GM10248 (cell line): Measurements from ENCODE around the gene HSPH1.

Experiments used
- CTCF ChIA-PET: fragments of 300-600 bp; sonication (Branson Sonifier 250); formaldehyde crosslinking; extraction: SDS; loops from one replicate; lab custom pipeline; 2021; ENCODE audit warnings: antibody characterized with exemption; lab: Yijun Ruan, JAX
- POLR2A ChIA-PET: fragments of 350-650 bp; sonication (Branson Sonifier 250); formaldehyde crosslinking; extraction: SDS; loops from one replicate; lab custom pipeline; 2020; ENCODE audit warnings: antibody characterized with exemption; lab: Yijun Ruan, JAX
- DNase-seq: peaks from one replicate; pipeline ENCODE4 v3.0.0; 2012; ENCODE audit errors: extremely low spot score
- TF ChIP-seq, protein P1 (sequence below): IDR thresholded peaks from 2 replicates; pipeline ENCODE4 v1.5.1; 2012; ENCODE audit warnings: mild to moderate bottlenecking, low read depth; ENCODE audit errors: extremely low read depth, missing control alignments, control extremely low read depth

Gene HSPH1

DNA sequence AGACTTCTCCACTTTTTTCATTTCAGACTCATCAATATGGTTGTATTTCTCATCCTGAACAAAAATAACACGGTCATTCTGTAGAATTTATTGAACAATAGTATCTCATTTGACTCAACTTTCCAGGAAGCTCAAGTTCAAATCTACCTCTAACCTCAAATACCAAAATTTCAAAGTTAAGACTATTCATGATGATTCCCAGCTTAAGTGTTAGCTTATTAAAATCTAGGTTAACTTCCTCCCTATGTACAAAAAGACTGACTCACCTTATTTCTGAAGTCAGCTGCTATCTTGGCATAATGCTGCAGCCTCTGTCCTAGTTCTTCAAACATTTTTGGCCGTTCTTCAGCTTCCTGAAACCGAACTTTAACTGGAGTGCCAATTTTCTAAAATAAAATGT is 23.2 kb downstream of the HSPH1 start:
- no peak for DNase-seq
- POLR2A ChIA-PET = no interaction called here
- CTCF ChIA-PET = interaction anchor here (1.3 to 2.1 kb wide), 3 partner anchors 15 to 16 kb away, joined by 3 to 5 read pairs (median 4); no protein-coding TSS in a partner anchor
- TF ChIP-seq, protein P1, sequence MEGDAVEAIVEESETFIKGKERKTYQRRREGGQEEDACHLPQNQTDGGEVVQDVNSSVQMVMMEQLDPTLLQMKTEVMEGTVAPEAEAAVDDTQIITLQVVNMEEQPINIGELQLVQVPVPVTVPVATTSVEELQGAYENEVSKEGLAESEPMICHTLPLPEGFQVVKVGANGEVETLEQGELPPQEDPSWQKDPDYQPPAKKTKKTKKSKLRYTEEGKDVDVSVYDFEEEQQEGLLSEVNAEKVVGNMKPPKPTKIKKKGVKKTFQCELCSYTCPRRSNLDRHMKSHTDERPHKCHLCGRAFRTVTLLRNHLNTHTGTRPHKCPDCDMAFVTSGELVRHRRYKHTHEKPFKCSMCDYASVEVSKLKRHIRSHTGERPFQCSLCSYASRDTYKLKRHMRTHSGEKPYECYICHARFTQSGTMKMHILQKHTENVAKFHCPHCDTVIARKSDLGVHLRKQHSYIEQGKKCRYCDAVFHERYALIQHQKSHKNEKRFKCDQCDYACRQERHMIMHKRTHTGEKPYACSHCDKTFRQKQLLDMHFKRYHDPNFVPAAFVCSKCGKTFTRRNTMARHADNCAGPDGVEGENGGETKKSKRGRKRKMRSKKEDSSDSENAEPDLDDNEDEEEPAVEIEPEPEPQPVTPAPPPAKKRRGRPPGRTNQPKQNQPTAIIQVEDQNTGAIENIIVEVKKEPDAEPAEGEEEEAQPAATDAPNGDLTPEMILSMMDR = no peak

DNA sequence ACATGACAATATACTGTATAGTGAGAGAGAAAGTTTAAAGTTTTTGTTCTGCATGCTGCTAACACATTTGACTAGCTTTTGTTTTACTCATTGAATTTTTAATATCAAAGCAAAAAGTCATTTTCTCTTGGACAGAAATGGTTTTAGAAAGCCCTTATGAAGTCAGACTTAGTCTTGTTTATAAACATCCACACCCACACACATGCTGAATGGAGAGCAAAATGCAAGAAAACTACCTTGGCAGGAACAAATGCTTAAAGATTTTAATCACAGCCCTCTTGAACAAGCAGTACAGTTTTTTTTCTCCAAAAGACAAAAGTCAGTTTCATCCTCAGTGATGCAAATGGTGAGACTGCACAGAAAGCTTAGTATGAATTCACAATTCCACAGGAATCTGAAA is 25.0 kb downstream of the HSPH1 start:
- DNase-seq = no peak
- ChIA-PET POLR2A (no interaction called here), CTCF (interaction anchor here (1.3 to 1.9 kb wide), 3 partner anchors 10 to 15 kb away, joined by 3 to 5 read pairs (median 3); no protein-coding TSS in a partner anchor)
- TF ChIP-seq, protein P1 = no peak

DNA sequence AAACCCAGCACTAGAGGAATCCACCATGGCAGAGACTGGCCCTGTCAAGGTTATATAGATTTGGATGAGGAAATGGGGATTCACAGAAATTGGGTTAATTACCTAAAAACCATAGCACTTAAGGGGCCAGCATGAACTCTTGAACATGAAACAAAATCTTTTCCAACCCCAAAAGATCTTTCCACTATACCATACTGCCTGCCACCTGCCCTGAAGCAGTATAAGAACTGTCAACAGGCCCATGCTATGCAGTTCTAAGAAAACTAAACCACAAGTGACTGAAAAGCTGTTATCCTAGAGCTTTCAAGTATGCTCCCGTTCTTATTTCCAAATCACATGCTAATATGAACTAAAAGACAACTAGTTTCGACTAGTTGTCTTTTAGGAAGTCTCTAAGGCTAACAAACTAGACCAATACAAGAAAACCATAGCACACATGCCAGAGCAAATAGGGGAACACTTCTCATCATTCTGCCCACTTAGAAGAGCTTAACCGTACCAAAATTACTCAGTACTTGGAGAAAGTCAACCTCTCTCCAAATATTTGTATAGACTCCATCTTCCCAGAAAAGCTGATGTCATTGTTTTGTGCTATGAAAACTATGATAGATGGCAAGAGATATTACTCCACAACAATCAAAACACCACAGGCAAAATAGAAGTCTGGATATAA is 27.5 kb downstream of the HSPH1 start:
- TF ChIP-seq, protein P1 = no peak
- ChIA-PET CTCF (interaction anchor here (0.8 to 1.3 kb wide), 2 partner anchors 9 to 18 kb away, joined by 3 read pairs; no protein-coding TSS in a partner anchor), POLR2A (no interaction called here)
- DNase-seq = no peak

DNA sequence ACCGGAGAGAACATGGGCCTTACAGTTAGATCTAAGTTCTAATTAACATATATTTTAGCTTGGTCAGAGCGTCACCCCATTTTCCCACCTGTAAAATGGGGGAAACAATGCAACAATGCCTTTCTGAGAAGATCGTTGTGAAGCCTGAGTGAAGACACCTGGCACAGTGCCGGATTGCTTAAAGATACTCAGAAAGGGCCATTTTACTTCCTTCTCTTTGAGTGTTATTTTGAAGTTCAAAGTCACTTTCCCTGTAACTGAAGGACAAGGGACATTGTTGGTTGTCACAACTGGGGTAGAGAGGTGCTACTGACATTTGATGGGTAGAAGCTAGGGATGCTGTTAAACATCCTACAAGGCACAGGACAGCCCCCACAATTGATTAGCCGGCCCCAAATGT is 28.1 kb downstream of the HSPH1 start:
- ChIA-PET POLR2A (no interaction called here), CTCF (interaction anchor here (1.3 kb wide), 1 partner anchor 10 kb away, joined by 3 read pairs; no protein-coding TSS in a partner anchor)
- DNase-seq = no peak
- TF ChIP-seq, protein P1 = no peak

DNA sequence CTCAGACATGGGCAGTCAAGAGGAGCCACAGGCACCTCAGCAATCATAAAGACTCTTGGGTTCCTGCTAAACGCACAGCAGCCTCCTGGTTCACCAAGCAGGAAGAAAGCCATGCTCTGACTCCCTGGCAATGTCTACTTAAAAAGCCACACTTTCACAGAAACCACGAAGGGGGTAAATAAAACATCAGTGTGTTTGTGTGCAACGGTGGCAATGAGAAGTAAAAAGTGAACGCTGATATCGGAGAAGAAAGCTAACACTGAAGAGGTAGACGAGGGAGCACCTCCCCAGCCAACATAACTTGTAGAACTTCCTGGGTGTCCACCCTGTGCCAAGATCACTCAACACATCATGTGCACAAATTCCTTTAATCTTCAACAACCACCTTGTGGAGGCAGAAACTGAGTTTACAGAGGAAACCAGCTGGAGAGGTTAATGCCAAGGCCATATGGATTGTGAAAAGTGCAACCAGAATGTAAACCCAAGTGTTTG is 30.2 kb downstream of the HSPH1 start:
- TF ChIP-seq, protein P1 = no peak
- no peak for DNase-seq
- ChIA-PET POLR2A (no interaction called here), CTCF (interaction anchor here (1.0 kb wide), 1 partner anchor 10 kb away, joined by 3 read pairs; no protein-coding TSS in a partner anchor)

DNA sequence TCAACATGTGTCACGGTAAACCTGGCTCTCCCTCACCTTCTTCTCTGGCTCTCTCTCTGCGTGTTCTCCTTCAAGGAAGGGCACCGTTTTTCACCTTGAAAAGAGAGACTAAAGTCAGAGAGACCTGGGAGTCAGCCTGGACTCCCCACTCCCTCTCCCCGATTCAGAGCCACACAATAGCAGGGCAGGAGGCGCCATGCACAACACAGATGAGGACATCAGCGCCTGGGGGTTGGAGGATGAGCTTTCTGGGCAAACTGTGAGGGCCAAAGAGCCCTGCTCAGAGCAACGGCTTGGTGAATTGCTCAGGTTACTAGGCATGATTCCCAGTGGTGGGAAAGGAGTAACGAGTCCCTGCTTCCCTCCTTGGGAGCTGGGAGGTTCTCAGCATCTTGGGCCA is 32.3 kb downstream of the HSPH1 start:
- CTCF ChIA-PET = no interaction called here
- TF ChIP-seq, protein P1 = no peak

More for the DNA sequence above, 32.3 kb downstream of the HSPH1 start:
- DNase-seq = no peak
- POLR2A ChIA-PET = no interaction called here
